HG02885 (cell line): ENCODE measurements around the gene CENPA.
"Not testable (repeated sequence)": the region's sequence is repeated elsewhere in the genome, so short reads cannot be mapped to it uniquely, and the experiment has no call there.

Experiments used
- ATAC-seq: cut with Tn5 transposase; IDR thresholded peaks from one replicate; pipeline ENCODE4 v1.9.1; 2021; ENCODE audit warnings: mild to moderate bottlenecking; ENCODE audit not compliant: unreplicated experiment, poor library complexity

CENPA gene

GRCh38 chr2:26784570-26785234 is 1.2 kb upstream of the CENPA start:
- no peak for ATAC-seq

DNA sequence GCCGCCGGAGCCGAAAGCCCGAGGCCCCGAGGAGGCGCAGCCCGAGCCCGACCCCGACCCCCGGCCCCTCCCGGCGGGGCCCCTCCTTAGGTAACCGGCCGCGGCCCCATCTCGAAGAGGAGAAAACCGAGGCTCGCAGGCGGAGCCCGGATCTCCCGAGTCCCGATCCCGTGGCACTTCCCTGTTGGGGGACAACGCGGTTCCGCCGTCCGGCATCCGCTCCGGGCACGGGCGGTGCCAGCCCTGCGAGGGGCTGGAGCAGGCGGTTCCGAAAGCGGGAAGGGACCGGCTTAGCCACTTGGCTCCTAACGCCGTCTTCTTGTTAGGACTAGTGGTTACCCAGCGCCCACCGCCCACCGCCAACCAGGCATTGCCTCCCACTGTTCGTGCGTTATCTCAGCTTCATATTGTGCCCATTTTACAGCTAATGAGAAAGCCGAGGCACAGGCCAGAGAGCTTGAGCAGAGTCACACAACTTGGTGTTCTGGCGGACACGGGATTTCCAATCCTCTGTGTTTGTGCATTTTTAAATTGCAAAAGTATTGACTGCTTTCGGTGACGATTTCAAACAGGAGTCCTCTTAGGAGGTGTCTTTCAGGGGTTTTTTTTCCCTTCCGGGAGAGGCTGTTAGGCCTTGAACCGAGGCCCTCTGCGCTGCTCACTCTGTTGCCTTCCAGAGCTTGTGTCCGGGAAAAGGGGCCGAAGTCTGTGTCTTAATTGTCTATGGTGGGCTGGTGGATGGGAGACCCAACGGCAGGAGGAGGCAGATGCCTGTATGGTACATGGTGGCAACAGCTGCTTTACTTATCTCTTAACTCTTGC is 562 bp downstream of the CENPA start:
- peak; percentile 5 for ATAC-seq

- no peak for ATAC-seq
Observed at GRCh38 chr2:26792720-26793119, 6.9 kb downstream of the CENPA start.

DNA sequence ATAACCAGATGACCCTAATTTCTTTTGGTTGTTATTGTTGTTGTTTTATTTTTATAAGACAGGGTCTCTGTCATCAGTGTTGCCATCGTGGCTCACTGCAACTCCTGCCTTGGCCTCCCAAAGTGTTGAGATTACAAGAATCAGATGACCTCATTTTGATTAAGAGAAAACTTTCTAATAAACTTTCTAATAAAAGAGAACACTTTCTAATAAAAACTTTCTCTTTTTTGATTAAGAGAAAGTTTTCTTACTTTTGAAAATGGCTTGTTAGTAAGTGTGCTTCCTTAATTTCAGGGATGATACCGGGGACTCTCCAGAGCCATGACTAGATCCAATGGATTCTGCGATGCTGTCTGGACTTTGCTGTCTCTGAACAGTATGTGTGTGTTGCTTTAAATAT is 7.7 kb downstream of the CENPA start:
- ATAC-seq, result no peak

DNA sequence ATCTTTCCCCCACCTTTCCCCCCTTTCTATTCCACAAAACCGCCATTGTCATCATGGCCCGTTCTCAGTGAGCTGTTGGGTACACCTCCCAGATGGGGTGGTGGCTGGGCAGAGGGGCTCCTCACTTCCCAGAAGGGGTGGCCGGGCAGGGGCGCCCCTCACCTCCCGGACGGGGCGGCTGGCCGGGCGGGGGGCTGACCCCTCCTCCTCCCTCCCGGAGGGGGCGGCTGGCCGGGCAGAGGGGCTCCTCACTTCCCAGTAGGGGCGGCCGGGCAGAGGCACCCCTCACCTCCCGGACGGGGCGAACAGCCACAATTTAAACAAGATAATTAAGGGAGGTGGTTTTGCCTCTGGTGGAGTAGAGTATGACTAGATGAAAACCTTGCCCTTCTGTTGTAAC is 9.3 kb downstream of the CENPA start:
- not testable (repeated sequence) for ATAC-seq

DNA sequence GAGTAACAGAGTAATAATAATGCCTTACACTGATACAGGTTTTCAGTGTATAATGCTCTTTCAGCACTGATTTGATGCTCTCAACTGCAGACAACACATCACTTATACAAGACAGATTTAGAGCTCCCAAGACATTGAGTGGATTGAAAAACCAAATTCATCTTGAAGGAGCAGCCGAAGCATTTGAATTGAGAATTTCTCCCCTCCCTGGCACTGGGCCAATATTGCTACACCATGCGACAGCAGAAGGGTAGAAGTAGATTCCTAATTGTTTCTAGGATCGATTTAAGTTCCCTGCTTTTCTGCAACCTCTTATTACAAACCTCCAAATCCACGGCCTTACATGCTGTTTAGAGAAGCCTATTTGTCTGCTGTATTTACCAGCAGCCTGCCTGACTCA is 15.5 kb downstream of the CENPA start:
- ATAC-seq, result no peak

- no peak for ATAC-seq
Observed at GRCh38 chr2:26801796-26802195, 15.9 kb downstream of the CENPA start.

DNA sequence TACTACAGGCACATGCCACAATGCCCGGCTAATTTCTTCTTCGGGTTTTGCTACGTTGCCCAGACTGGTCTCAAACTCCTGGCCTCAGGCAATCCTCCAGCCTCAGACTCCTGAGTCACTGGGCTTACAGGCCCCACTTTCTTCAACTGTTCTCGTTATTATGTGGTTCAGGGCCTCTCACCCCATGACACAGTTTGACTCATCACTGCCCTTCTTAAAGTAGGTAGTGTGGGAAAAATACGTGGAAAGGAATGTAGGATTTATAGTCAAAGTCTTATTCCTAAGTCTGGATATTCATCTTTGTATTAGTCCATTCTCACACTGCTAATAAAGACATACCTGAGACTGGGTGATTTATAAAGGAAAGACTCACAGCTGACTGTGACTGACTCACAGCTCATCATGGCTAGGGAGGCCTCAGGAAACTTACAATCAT is 19.4 kb downstream of the CENPA start:
- ATAC-seq, result no peak

DNA sequence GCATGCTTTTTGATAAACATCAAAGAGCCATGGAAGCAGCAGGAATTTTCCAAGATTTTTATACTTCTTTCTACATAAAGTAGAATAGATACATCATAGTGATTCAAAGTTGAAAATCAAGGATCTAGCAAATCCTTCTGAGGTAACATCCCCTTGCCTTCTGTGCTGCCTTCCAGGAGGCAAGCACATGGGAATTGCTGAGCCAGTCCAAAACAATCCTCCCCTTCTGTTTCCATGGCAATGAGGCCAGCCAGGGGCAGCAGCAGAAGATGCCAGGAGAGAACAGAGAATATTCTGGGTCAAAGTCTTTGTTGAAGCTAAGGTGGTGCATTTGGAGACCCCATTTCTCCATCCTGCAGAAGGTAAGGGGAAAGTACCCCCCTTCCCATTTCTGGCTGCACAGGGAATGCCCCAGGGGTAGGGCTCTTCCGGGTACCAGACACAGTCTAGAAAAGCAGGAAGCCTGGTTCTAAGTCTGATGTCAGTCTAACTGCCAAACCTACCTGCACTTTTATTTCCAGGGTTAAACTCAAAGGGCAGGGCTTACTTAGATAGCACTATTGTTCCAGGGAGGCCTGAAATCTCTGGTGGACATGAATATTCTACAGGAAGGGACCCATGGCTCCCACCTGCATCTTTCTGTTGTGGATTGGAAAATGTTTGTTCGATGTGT is 22.1 kb downstream of the CENPA start:
- ATAC-seq, result no peak

- no peak for ATAC-seq
Observed at GRCh38 chr2:26809211-26809610, 23.4 kb downstream of the CENPA start.

GRCh38 chr2:26809876-26810577 is 24.2 kb downstream of the CENPA start:
- no peak for ATAC-seq

- ATAC-seq, result no peak
Observed at GRCh38 chr2:26811261-26811660, 25.4 kb downstream of the CENPA start.

GRCh38 chr2:26811791-26812694 is 26.2 kb downstream of the CENPA start:
- ATAC-seq, result no peak

- ATAC-seq, result no peak
Observed at GRCh38 chr2:26812731-26813130, 26.9 kb downstream of the CENPA start.

DNA sequence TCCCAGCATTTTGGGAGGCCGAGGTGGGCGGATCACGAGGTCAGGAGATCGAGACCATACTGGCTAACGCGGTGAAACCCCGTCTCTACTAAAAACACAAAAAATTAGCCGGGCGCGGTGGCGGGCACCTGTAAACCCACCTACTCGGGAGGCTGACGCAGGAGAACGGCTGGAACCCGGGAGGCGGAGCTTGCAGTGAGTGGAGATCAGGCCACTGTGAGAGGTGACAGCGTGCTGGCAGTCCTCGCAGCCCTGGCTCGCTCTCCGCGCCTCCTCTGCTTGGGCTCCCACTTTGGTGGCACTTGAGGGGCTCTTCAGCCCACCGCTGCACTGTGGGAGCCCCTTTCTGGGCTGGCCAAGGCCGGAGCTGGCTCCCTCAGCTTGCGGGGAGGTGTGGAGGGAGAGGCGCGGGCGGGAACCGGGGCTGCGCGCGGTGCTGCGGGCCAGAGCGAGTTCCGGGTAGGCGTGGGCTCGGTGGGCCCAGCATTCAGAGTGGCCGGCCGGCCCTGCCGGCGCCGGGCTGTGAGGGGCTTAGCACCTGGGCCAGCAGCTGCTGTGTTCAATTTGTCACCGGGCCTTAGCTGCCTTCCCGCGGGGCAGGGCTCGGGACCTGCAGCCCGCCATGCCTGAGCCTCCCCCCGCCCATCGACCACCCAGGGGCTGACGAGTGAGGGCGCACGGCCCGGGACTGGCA is 28.4 kb downstream of the CENPA start:
- not testable (repeated sequence) for ATAC-seq

- no peak for ATAC-seq
Observed at GRCh38 chr2:26816893-26817292, 31.0 kb downstream of the CENPA start.

- ATAC-seq, result no peak
Observed at GRCh38 chr2:26818255-26818654, 32.4 kb downstream of the CENPA start.

GRCh38 chr2:26818972-26819371 is 33.1 kb downstream of the CENPA start:
- no peak for ATAC-seq

DNA sequence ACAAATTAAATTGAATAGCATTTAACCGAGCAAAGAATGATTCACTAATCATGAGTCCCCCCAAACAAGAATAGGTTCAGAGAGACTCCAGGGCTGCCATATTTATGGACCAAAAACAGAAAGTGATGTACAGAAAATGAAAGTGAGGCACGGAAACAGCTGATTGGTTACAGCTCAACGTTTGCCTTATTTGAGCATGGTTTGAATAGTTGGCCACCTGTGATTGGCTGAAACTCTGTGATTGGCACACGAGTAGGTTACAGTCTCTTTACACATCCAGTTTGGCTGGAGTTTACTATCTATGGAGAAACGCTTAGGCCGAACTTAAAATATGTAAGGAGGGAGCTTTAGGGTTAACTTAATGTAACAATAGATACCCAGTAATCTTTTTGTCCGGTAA is 35.1 kb downstream of the CENPA start:
- no peak for ATAC-seq
